Fibroblast of pulmonary artery (primary cell): ENCODE data around the gene B3GNT2.

Experiments
- DNase-seq: peaks from one replicate; pipeline ENCODE4 v3.0.0-alpha.2; 2010; ENCODE audit warnings: low read depth
- H3K4me3 ChIP-seq: replicated peaks from 2 replicates; pipeline ENCODE4 v1.5.1; 2011; ENCODE audit warnings: low read depth, mild to moderate bottlenecking, control low read depth, low read length, moderate library complexity
- CTCF ChIP-seq: IDR thresholded peaks from 2 replicates; pipeline ENCODE4 v1.5.1; 2011; ENCODE audit warnings: mild to moderate bottlenecking, control low read depth, low read length, inconsistent platforms; ENCODE audit errors: missing control alignments

The B3GNT2 gene

GRCh38 chr2:62254424-62255266 is 58.7 kb downstream of the B3GNT2 start:
- no peak for TF ChIP-seq CTCF
- H3K4me3 ChIP-seq: no peak overlapping the region
- no peak for DNase-seq

- no peak for DNase-seq
- no peak for TF ChIP-seq CTCF
- no peak overlapping the region for H3K4me3 ChIP-seq
These were observed 61.6 kb downstream of the B3GNT2 start for GRCh38 chr2:62257466-62257865.

- no peak for TF ChIP-seq CTCF
- no peak overlapping the region for H3K4me3 ChIP-seq
- no peak for DNase-seq
These were observed 67.3 kb downstream of the B3GNT2 start for GRCh38 chr2:62263076-62263715.

GRCh38 chr2:62264186-62264585 is 68.3 kb downstream of the B3GNT2 start:
- H3K4me3 ChIP-seq: no peak overlapping the region
- TF ChIP-seq CTCF: no peak
- DNase-seq: no peak

GRCh38 chr2:62265106-62265505 is 69.2 kb downstream of the B3GNT2 start:
- H3K4me3 ChIP-seq: no peak overlapping the region
- DNase-seq: no peak
- TF ChIP-seq CTCF: no peak

- DNase-seq: peak; percentile 65
- no peak overlapping the region for H3K4me3 ChIP-seq
- TF ChIP-seq CTCF: no peak
These were observed 70.6 kb downstream of the B3GNT2 start for GRCh38 chr2:62266433-62267038.
